Heart left ventricle (tissue), 16 donors: ENCODE measurements around the gene CCDC178. TPM values are rescaled to one million over a fixed set of nuclear protein-coding genes. Genes with fewer than 3 reads are reported as not detected.

ENCODE experiments used
- ATAC-seq, 4 donors: fragments of 200-7000 bp; cut with Tn5 transposase; one replicate each; pipeline ENCODE4 v1.9.1; 2020 to 2022; ENCODE audit warnings: moderate library complexity in 4 of 4, mild to moderate bottlenecking in 3 of 4, moderate number of reproducible peaks in 1 of 4
- DNase-seq, 5 donors: peaks; one replicate each; pipeline ENCODE4 v3.0.0-alpha.2; 2020
- H3K27ac ChIP-seq, 12 donors: fragments of 200-600 bp; sonication (generic) in 4 of 12; one replicate each; pipeline versions ENCODE4 v1.5.0 to v1.8.0; 2016 to 2022; ENCODE audit warnings: mild to moderate bottlenecking in 2 of 12
- H3K27me3 ChIP-seq, 9 donors: fragments of 200-600 bp; sonication (generic) in 2 of 9; one replicate each; pipeline versions ENCODE4 v1.5.1 to v1.8.0; 2016 to 2022; ENCODE audit warnings: mild to moderate bottlenecking in 3 of 9
- H3K36me3 ChIP-seq, 9 donors: fragments of 200-600 bp; sonication (generic) in 2 of 9; one replicate each; pipeline versions ENCODE4 v1.5.0 to v1.8.0; 2018 to 2022; ENCODE audit warnings: mild to moderate bottlenecking in 2 of 9
- H3K4me1 ChIP-seq, 12 donors: fragments of 200-600 bp; sonication (generic) in 4 of 12; one replicate each; pipeline versions ENCODE4 v1.5.0 to v1.8.0; 2016 to 2022; ENCODE audit warnings: mild to moderate bottlenecking in 3 of 12
- H3K4me3 ChIP-seq, 12 donors: fragments of 200-600 bp; sonication (generic) in 4 of 12; one replicate each; pipeline versions ENCODE4 v1.5.0 to v1.8.0; 2017 to 2022; ENCODE audit warnings: mild to moderate bottlenecking in 9 of 12, moderate library complexity in 4 of 12
- H3K9me3 ChIP-seq, 12 donors: fragments of 200-600 bp; sonication (generic) in 4 of 12; one replicate each; pipeline versions ENCODE4 v1.5.0 to v1.8.0; 2016 to 2022; ENCODE audit warnings: mild to moderate bottlenecking in 1 of 12
- CTCF ChIP-seq, 12 donors: fragments of 200-600 bp; sonication (generic) in 4 of 12; IDR thresholded peaks; one replicate each; pipeline versions ENCODE4 v1.5.0 to v1.8.0; 2018 to 2022; ENCODE audit warnings: antibody characterized with exemption in 12 of 12, mild to moderate bottlenecking in 5 of 12
- POLR2A ChIP-seq, 2 donors: fragments of 450-650 bp; IDR thresholded peaks; one replicate each; pipeline ENCODE4 v1.6.1; 2017; ENCODE audit warnings: antibody characterized with exemption in 2 of 2, mild to moderate bottlenecking in 2 of 2, moderate library complexity in 2 of 2
- WGBS, 4 donors: extraction: QIAGEN DNeasy Blood & Tissue Kit in 2 of 4; methylation state at CpG; one replicate each; pipeline versions ENCODE4 v1.1.5 to v1.1.7; 2013 to 2018; 5-methylcytosine and 5-hydroxymethylcytosine counted together
- intact Hi-C, 10 donors: fragments of 100-400 bp; cut with DNase I; formaldehyde crosslinking; loops; one replicate each; pipeline versions ENCODE4 v1.11.1 to v1.14.2; 2022
- polyA plus RNA-seq, 2 donors: library from polyadenylated mRNA; stranded (reverse); fragments of 200-250 nt; gene quantifications; one replicate each; pipeline ENCODE4 v1.2.3, GENCODE V29; 2013
- total RNA-seq, 9 donors: library from RNA; depleted of rRNA in 2 of 9; stranded (reverse); fragments of >200 nt in 2 of 9; fragmentation: NEBNext Ultra II Directional in 3 of 9; extraction: Animal tissue kit (Norgen Biotek cat#: 25700) in 3 of 9; gene quantifications; one replicate each; pipeline versions ENCODE4 v1.1.0 to v1.2.4, GENCODE V29; 2016 to 2023
- donor health status: ischemic (EF 13 %, LVEDD 7.1; RV severe dilation, severe dysfunction).
- donor health status: healthy with polysubstance abuse.
- donor health status: DM: no; HTN: yes; CAD: no.
- donor health status: DM: no; HTN: no; CAD: no.
- donor health status: ischemic (EF 25% LVEDD 6.9; RV normal size, moderate dysfunction).
- donor health status: ischemic (EF 25% LVEDD 5.7; RV mildly dilated, moderate dysfunction).
- donor health status: healthy.
- donor health status: DM: yes; HTN: yes; CAD: no.
- donor health status: ischemic (EF 35%, LVEDD 5.7; RV mildly dilated, moderate dysfunction).
- donor health status: nonischemic (EF 11% LVEDD 7.7; RV severe dilation, severe dysfunction).
- donor health status: DM: yes; HTN: yes; CAD: no.
- donor health status: PGD.
- donor health status: ischemic (EF 29% LVEDD 5.4; RV normal size, mild dysfunction).
- donor health status: nonischemic (EF 23%, LVEDD 6.1; RV moderate dilation, normal function).

CCDC178 gene
- total and polyA plus RNA-seq, 11 donors = 0.23 to 1.00 (median 0.41) TPM; not detected in 3

- DNase-seq = peak in 1 of 5 donors; percentile 45
- no peak for ATAC-seq
- WGBS, 4 donors = 71 to 80% (median 75%) methylated on average over 4 to 6 of the region's 6 CpGs
- intact Hi-C loops = no loop called here
- Histone ChIP-seq H3K4me1 (no peaks in the 10 kb centered on the region), H3K27ac (no peak overlapping the region), H3K9me3 (no peaks in the 10 kb centered on the region), H3K4me3 (no peak overlapping the region), H3K27me3 (no peaks in the 10 kb centered on the region), H3K36me3 (no peaks in the 10 kb centered on the region)
- TF ChIP-seq CTCF (IDR thresholded peaks at IDR 0.05) = no peak
- TF ChIP-seq POLR2A (IDR thresholded peaks at IDR 0.05) = no peak
Observed at GRCh38 chr18:33282709-33283333, 157.7 kb downstream of the CCDC178 start.

- 76 to 82% (median 78%) methylated on average over 5 to 7 of the region's 7 CpGs for WGBS, 4 donors
- TF ChIP-seq POLR2A (IDR thresholded peaks at IDR 0.05) = no peak
- TF ChIP-seq CTCF (IDR thresholded peaks at IDR 0.05) = no peak
- Histone ChIP-seq H3K4me3 (no peak overlapping the region), H3K27ac (no peak overlapping the region), H3K9me3 (no peaks in the 10 kb centered on the region), H3K4me1 (no peaks in the 10 kb centered on the region), H3K27me3 (no peaks in the 10 kb centered on the region), H3K36me3 (no peaks in the 10 kb centered on the region)
- DNase-seq (peak in 1 of 5 donors; percentile 41), ATAC-seq (no peak)
- intact Hi-C loops = no loop called here
Observed at GRCh38 chr18:33282142-33282541, 158.4 kb downstream of the CCDC178 start.

DNA sequence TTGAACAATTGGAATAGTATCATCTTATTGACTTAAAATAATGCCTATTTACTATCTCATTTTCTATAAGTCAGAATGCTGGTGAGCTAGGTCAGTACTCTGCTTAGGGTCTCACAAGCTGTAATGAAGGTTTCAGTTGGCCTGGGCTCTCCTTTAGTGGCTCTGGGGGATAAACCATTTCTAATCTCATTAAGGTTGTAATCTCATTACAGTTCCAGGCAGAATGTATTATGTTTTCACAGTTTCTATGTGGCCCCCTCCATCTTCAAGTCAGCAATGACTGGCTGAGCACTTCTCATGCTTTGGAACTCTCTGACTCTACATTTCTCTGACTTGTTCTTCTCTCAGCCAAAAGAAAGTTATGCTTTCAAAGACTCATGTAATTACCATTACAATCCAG, 163.1 kb downstream of the CCDC178 start:
- H3K9me3 ChIP-seq = no peaks in the 10 kb centered on the region
- H3K4me3 ChIP-seq = no peak overlapping the region
- DNase-seq (no peak), ATAC-seq (no peak)
- TF ChIP-seq CTCF (IDR thresholded peaks at IDR 0.05) = no peak
- intact Hi-C loops = no loop called here
- H3K27me3 ChIP-seq = no peaks in the 10 kb centered on the region
- H3K36me3 ChIP-seq = no peaks in the 10 kb centered on the region
- no peak overlapping the region for H3K27ac ChIP-seq
- H3K4me1 ChIP-seq = no peaks in the 10 kb centered on the region

GRCh38 chr18:33275843-33276242, 164.7 kb downstream of the CCDC178 start:
- no peaks in the 10 kb centered on the region for H3K27me3 ChIP-seq
- H3K27ac ChIP-seq = no peak overlapping the region
- H3K4me1 ChIP-seq = no peaks in the 10 kb centered on the region
- ATAC-seq (no peak), DNase-seq (no peak)
- H3K9me3 ChIP-seq = no peaks in the 10 kb centered on the region
- no peaks in the 10 kb centered on the region for H3K36me3 ChIP-seq
- intact Hi-C loops = no loop called here
- TF ChIP-seq CTCF (IDR thresholded peaks at IDR 0.05) (no peak), POLR2A (IDR thresholded peaks at IDR 0.05) (no peak)
- no peak overlapping the region for H3K4me3 ChIP-seq
